H9 (cell line): ENCODE results near the gene TBX15. TPM values are rescaled to one million over a fixed set of nuclear protein-coding genes. Genes with fewer than 3 reads are reported as not detected.

Experiments
- DNase-seq: peaks from one replicate; pipeline ENCODE4 v3.0.0-alpha.2; 2017
- H2AFZ ChIP-seq: one replicate; pipeline ENCODE4 v1.6.1; 2013; ENCODE audit warnings: mild to moderate bottlenecking, low read length, control low read depth, moderate library complexity
- H2AK5ac ChIP-seq: 2 replicates; pipeline ENCODE4 v1.6.1; 2013; ENCODE audit warnings: low read length, control low read depth, mixed read lengths; ENCODE audit not compliant: insufficient read length
- H2BK120ac ChIP-seq: one replicate; pipeline ENCODE4 v1.6.1; 2013; ENCODE audit warnings: low read depth, mild to moderate bottlenecking, low read length, control low read depth, inconsistent platforms; ENCODE audit not compliant: poor library complexity, severe bottlenecking
- H2BK12ac ChIP-seq: 2 replicates; pipeline ENCODE4 v1.6.1; 2013; ENCODE audit warnings: low read length, control low read depth, mixed read lengths, low read depth; ENCODE audit not compliant: insufficient read length
- H2BK15ac ChIP-seq: 2 replicates; pipeline ENCODE4 v1.6.1; 2013; ENCODE audit warnings: low read depth, low read length, control low read depth
- H2BK20ac ChIP-seq: one replicate; pipeline ENCODE4 v1.6.1; 2013; ENCODE audit warnings: low read depth, mild to moderate bottlenecking, low read length, control low read depth, inconsistent platforms; ENCODE audit not compliant: poor library complexity, severe bottlenecking
- H2BK5ac ChIP-seq: 2 replicates; pipeline ENCODE4 v1.6.1; 2013; ENCODE audit warnings: low read length, control low read depth, mixed read lengths; ENCODE audit not compliant: insufficient read length
- H3K14ac ChIP-seq: 2 replicates; pipeline ENCODE4 v1.6.1; 2013; ENCODE audit warnings: low read length, control low read depth; ENCODE audit not compliant: insufficient read depth
- H3K18ac ChIP-seq: 2 replicates; pipeline ENCODE4 v1.6.1; 2013; ENCODE audit warnings: low read depth, mild to moderate bottlenecking, mixed read lengths, low read length, control low read depth; ENCODE audit not compliant: insufficient read length
- H3K23ac ChIP-seq: 2 replicates; pipeline ENCODE4 v1.6.1; 2013; ENCODE audit warnings: low read length, control low read depth, mixed read lengths, low read depth; ENCODE audit not compliant: insufficient read length
- H3K23me2 ChIP-seq: 2 replicates; pipeline ENCODE4 v1.6.1; 2013; ENCODE audit warnings: low read depth, mild to moderate bottlenecking, mixed read lengths, low read length, control low read depth; ENCODE audit not compliant: insufficient read length, poor library complexity, severe bottlenecking
- H3K27ac ChIP-seq: 2 replicates; pipeline ENCODE4 v1.5.1; 2013; ENCODE audit warnings: low read length, control low read depth, mixed read lengths, low read depth; ENCODE audit not compliant: insufficient read length
- H3K27me3 ChIP-seq: 2 replicates; pipeline ENCODE4 v1.6.1; 2013; ENCODE audit warnings: low read length, control low read depth, inconsistent platforms; ENCODE audit not compliant: insufficient read depth
- H3K4ac ChIP-seq: 2 replicates; pipeline ENCODE4 v1.6.1; 2013; ENCODE audit warnings: low read depth, mild to moderate bottlenecking, control low read depth, inconsistent platforms, low read length, moderate library complexity
- H3K4me1 ChIP-seq: 2 replicates; pipeline ENCODE4 v1.6.1; 2013; ENCODE audit warnings: low read length, control low read depth, inconsistent platforms; ENCODE audit not compliant: insufficient read depth
- H3K4me2 ChIP-seq: 2 replicates; pipeline ENCODE4 v1.6.1; 2013; ENCODE audit warnings: low read length, control low read depth, mixed read lengths; ENCODE audit not compliant: insufficient read length, insufficient read depth
- H3K56ac ChIP-seq: 2 replicates; pipeline ENCODE4 v1.6.1; 2013; ENCODE audit warnings: low read depth, mild to moderate bottlenecking, mixed read lengths, low read length, control low read depth; ENCODE audit not compliant: insufficient read length
- H3K79me1 ChIP-seq: 2 replicates; pipeline ENCODE4 v1.6.1; 2013; ENCODE audit warnings: low read depth, mild to moderate bottlenecking, moderate library complexity, low read length, control low read depth, inconsistent platforms; ENCODE audit not compliant: insufficient read depth, poor library complexity, severe bottlenecking
- H3K79me2 ChIP-seq: 2 replicates; pipeline ENCODE4 v1.6.1; 2013; ENCODE audit warnings: low read length, control low read depth, inconsistent platforms; ENCODE audit not compliant: insufficient read depth
- H3K9ac ChIP-seq: 2 replicates; pipeline ENCODE4 v1.6.1; 2013; ENCODE audit warnings: low read length, control low read depth, mixed read lengths; ENCODE audit not compliant: insufficient read length; ENCODE audit errors: extremely low read depth
- H3K9me3 ChIP-seq: one replicate; pipeline ENCODE4 v1.6.1; 2013; ENCODE audit warnings: low read depth, low read length, inconsistent platforms; ENCODE audit not compliant: control insufficient read depth
- H3T11ph ChIP-seq: one replicate; pipeline ENCODE4 v1.6.1; 2013; ENCODE audit warnings: mild to moderate bottlenecking, low read length, control low read depth, inconsistent platforms
- H4K20me1 ChIP-seq: one replicate; pipeline ENCODE4 v1.6.1; 2013; ENCODE audit not compliant: control insufficient read depth, insufficient read length, insufficient read depth
- H4K5ac ChIP-seq: 2 replicates; pipeline ENCODE4 v1.6.1; 2013; ENCODE audit warnings: low read depth, mild to moderate bottlenecking, mixed read lengths, low read length, control low read depth; ENCODE audit not compliant: insufficient read length
- H4K8ac ChIP-seq: replicated peaks from 2 replicates; pipeline ENCODE4 v1.6.1; 2013; ENCODE audit warnings: low read length, control low read depth, mixed read lengths, low read depth; ENCODE audit not compliant: insufficient read length
- H4K91ac ChIP-seq: 2 replicates; pipeline ENCODE4 v1.6.1; 2013; ENCODE audit warnings: low read depth, mild to moderate bottlenecking, moderate library complexity, mixed read lengths, low read length, control low read depth; ENCODE audit not compliant: insufficient read length
- H3K27ac Mint-ChIP-seq, 3 experiments: 2 replicates in 2 of 3; 3 replicates in 1 of 3; pipeline ENCODE4 v1.8.0; 2020 to 2021; ENCODE audit warnings: mixed read lengths in 3 of 3, mild to moderate bottlenecking in 1 of 3, moderate library complexity in 1 of 3
- H3K27me3 Mint-ChIP-seq: 2 replicates; pipeline ENCODE4 v1.8.0; 2021; ENCODE audit warnings: low read depth, mild to moderate bottlenecking, moderate library complexity, mixed read lengths
- H3K36me3 Mint-ChIP-seq, 3 experiments: 2 replicates in 2 of 3; 3 replicates in 1 of 3; pipeline ENCODE4 v1.8.0; 2020 to 2021; ENCODE audit warnings: low read depth in 3 of 3, mixed read lengths in 3 of 3; ENCODE audit not compliant: insufficient read depth in 1 of 3
- H3K4me1 Mint-ChIP-seq, 2 experiments: 2 replicates each; pipeline ENCODE4 v1.8.0; 2020; ENCODE audit warnings: mixed read lengths in 2 of 2
- H3K4me3 Mint-ChIP-seq, 2 experiments: 2 replicates in 1 of 2; 3 replicates in 1 of 2; pipeline ENCODE4 v1.8.0; 2020 to 2021; ENCODE audit warnings: mild to moderate bottlenecking in 2 of 2, mixed read lengths in 2 of 2, moderate library complexity in 1 of 2
- H3K9me3 Mint-ChIP-seq, 2 experiments: 2 replicates in 1 of 2; 3 replicates in 1 of 2; pipeline ENCODE4 v1.8.0; 2020; ENCODE audit warnings: mild to moderate bottlenecking in 2 of 2, mixed read lengths in 2 of 2, moderate library complexity in 1 of 2
- CTCF ChIP-seq: fragments of 200-600 bp; sonication (generic); conservative IDR thresholded peaks from 3 replicates; pipeline ENCODE4 v1.8.0; 2021; ENCODE audit warnings: antibody characterized with exemption, mild to moderate bottlenecking
- WGBS: extraction: QIAGEN DNeasy Blood & Tissue Kit; methylation state at CpG from one replicate; pipeline ENCODE4 v1.1.7; 2013; ENCODE audit warnings: missing lambda C conversion rate, low lambda C conversion rate, mixed read lengths; ENCODE audit not compliant: insufficient read length; ENCODE audit errors: extremely low coverage; 5-methylcytosine and 5-hydroxymethylcytosine counted together
- total RNA-seq: library from RNA; stranded (reverse); gene quantifications from 2 replicates; pipeline ENCODE4 v1.2.1, GENCODE V29; 2021

The TBX15 gene
- total RNA-seq, 1 experiment from 2014 or later: 0.07 TPM

DNA sequence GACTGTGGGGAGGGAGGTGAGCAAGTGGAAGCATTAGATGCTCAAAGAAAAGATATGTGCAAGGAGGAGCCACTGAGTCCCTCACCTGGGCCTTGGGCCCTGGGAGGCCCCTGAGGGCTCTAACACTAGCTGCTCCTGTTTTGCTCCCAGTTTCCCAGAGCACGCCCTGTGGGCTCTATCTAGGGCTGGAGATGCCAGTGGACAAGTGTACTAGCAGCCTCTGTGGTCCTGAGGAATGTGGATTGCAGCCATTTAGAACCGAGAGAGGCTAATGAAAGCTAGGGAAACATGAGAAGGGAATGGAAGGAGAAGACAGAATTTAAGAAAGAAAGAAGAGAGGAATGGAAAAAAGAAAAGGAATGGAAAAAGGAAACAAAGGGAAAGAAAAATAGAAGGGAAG lies 10.0 kb upstream of the TBX15 start:
- no peak overlapping the region for H4K5ac ChIP-seq
- no peak overlapping the region for H2AK5ac ChIP-seq
- H2BK5ac ChIP-seq: no peak overlapping the region
- H3K79me2 ChIP-seq: no peaks in the 10 kb centered on the region
- no peak overlapping the region for H3K27ac ChIP-seq
- H3K56ac ChIP-seq: no peak overlapping the region
- no peak overlapping the region for H2AFZ ChIP-seq
- no peaks in the 10 kb centered on the region for H3K79me1 ChIP-seq
- H3K27me3 ChIP-seq: peaks cover 98% of the 10 kb centered on the region
- H3K14ac ChIP-seq: no peak overlapping the region
- peaks cover 7% of the 10 kb centered on the region for H3K23me2 ChIP-seq
- no peak overlapping the region for H4K91ac ChIP-seq
- H2BK20ac ChIP-seq: no peak overlapping the region
- H3K18ac ChIP-seq: no peak overlapping the region
- no peaks in the 10 kb centered on the region; a peak in 1 of 7 replicates for H3K36me3 Mint-ChIP-seq
- no peaks in the 10 kb centered on the region for H3K9me3 ChIP-seq
- H2BK120ac ChIP-seq: no peak overlapping the region
- H3K23ac ChIP-seq: no peak overlapping the region
- H3K27me3 Mint-ChIP-seq: peaks cover 100% of the 10 kb centered on the region
- no peak overlapping the region for H3K9ac ChIP-seq
- H3K9me3 Mint-ChIP-seq: peaks cover 0 to 4% of the 10 kb centered on the region in 2 experiments; a peak in 1 of 5 replicates
- H2BK15ac ChIP-seq: no peak overlapping the region
- peaks cover 4% of the 10 kb centered on the region; the same call in 1 of the 2 replicates for H3K4me1 ChIP-seq
- no peak overlapping the region for H3T11ph ChIP-seq
- H3K4me1 Mint-ChIP-seq: peaks cover 25 to 51% of the 10 kb centered on the region in 2 experiments
- no peak overlapping the region for H4K8ac ChIP-seq
- no peaks in the 10 kb centered on the region for H4K20me1 ChIP-seq
- no peak overlapping the region for H3K4me2 ChIP-seq
- no peak overlapping the region for H2BK12ac ChIP-seq
- H3K27ac Mint-ChIP-seq: no peak overlapping the region
- WGBS: no CpG with 5 or more reads among the region's 2 CpGs
- no peak overlapping the region for H3K4ac ChIP-seq
- no peak for DNase-seq
- no peak overlapping the region; a peak in 1 of 5 replicates for H3K4me3 Mint-ChIP-seq
- no peak for TF ChIP-seq CTCF
